ENCODE data around the gene C6orf163.
A peak's percentile ranks its signal among the peaks of the same experiment; 100 is the strongest.

The C6orf163 gene

DNA sequence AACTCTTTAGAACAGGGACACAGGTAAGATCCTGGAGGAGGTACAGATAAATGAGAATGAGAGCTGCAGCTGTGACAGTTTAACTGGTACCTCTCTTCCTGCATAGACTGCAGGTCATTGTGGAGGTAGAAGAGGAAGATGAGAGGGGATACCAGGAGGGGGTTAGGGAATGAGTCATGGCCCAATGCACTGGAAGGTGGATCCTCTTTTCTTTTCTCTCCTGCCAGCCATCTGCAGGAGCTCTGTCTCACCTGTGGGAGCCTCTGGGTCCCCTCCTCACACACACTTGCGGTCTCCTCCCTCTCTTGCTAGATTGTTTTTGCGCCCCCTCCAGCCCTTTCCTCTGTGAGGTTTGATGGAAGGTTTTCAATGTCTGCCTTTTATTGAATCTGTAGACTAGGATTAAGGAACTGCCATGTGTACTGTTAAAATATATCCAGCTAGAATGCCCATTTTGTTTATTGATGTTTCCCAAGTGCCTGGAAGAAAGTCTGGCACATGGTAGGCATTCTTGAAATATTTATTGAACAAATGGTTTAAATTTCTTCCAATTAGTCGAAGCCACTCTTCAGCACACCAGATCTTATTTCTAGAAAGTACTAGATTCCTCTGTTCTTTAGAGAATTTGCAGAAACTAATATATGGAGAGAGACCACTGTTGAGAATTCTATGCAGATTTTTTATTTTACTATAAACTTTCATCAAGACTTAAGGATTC lies 13.0 kb downstream of the C6orf163 start:
- DNase-seq: no peak

DNA sequence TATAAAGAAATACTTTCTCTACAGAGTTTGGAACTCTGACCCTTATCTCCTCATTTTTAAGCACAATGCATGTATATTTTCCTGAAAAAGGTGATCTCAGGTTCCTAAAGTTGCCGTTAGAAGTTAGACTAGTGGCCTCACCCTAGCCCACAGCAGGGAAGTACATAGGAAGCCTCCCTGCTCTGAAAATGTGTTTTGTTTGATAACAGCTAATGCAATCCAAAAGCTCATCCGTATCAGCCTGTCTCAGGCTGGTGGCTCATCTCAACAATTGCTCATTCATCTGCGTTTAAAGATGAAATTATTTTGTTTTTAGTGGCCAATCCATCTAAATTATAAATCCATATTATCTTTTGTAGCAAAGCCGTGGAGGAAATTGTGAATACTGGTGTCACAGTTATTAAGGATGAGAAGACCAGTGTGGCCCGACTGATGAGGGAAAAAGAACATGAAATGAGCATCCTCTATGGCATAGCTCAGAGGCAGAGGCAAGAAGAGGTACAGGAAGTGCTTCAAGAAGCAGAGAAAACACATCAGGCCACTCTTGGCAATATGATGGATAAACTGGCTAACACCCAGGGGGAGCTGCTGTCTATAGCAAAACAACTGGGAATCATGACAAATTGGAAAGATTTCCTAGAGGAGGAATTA lies 20.1 kb downstream of the C6orf163 start:
- no peak for DNase-seq

GRCh38 chr6:87366072-87366827 lies 21.6 kb downstream of the C6orf163 start:
- no peak for DNase-seq

- DNase-seq: no peak
These were observed 22.3 kb downstream of the C6orf163 start for GRCh38 chr6:87366899-87367298.

DNA sequence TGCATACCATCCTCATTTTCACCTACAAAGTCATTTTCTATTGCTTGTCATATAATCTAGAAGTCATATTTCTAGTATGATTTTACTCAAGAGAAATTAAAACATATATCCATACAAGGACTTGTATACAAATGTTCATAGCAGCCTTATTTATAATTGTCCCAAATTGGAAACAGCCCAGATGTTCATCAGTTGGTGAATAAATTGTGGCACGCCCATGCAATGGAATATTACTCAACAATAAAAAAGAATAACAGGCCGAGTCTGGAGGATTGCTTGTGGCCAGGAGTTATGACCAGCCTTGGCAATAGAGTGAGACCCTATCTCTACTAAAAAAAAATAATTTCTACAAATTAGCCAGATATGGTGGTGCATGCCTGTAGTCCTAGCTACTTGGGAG lies 28.8 kb downstream of the C6orf163 start:
- no peak for DNase-seq

DNA sequence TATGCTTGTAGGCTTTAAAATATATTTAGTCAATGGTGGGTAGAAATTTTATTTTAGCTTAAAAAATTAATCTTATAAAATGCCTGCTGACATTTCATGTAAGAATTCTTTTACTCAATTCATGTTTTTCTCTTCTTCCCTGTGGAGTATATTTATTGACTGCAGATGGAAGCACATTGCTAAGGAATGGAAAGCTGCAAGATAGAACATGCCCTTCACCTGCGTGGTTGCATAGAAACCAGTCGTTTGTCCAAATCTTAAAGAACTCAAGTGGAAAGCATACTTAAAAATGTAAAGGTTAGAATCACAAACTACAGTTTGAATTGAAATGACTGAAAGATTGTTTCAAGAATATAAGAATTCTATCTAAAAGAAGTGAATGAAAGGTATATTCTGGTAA lies 30.7 kb downstream of the C6orf163 start:
- DNase-seq: no peak

DNA sequence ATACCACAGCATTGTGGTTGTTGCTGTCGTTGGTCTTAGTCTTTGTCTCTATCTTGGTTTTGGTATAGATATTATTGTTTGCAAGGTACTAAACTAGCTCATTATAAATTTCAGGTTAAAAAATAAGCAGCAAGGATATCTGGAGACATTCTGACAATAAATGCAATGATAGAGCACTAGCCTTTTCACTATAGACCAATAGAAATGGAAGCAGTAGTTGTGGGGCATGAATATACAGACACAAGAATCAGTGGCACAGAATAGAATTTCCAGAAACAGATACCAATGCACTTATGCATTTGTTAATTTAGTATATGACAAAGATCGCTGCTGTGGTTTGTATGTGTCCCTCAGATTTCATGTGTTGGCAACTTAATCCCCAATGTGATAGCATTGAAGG lies 32.0 kb downstream of the C6orf163 start:
- DNase-seq: no peak

GRCh38 chr6:87378947-87379346 lies 34.3 kb downstream of the C6orf163 start:
- peak; percentile 10 to 57 (median 50) for DNase-seq

DNA sequence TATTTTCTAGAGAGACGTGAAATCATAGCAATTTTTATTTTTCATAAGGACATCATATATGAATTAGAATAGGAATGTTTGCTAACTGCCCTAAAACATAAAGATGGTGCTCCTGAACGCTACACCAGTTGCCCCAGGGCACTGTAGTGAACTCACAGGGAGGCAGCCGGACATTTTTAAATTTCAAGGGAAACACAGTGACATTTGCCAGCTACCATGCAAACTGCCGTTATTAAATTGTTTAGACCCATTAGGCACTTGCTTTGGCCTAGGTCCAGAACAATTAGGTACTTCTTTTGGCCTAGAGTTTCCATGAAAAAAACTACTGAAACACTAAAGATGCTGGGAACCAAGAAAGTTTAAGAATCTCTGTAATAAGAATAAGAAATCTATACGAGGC lies 38.2 kb downstream of the C6orf163 start:
- DNase-seq: no peak

DNA sequence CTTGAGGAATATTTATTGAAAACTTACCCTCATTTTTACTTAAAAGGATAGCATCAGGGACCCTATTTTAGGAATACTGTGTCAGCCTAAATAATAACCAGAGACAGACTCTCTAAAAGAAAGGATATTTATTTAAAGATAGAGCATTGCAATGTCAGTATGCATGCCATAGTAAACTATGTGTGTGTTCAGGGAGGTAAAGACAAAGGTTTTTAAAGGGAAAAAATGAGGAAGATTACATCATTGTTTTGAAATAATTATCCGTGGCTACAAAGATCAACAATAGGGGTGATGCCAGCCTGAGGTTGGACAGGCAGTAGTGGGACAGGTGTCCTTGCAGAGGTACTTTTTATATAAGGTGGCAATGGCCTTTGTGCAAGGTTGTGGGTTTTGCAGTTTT lies 39.4 kb downstream of the C6orf163 start:
- DNase-seq: no peak

- no peak for DNase-seq
These were observed 39.8 kb downstream of the C6orf163 start for GRCh38 chr6:87384449-87384848.

DNA sequence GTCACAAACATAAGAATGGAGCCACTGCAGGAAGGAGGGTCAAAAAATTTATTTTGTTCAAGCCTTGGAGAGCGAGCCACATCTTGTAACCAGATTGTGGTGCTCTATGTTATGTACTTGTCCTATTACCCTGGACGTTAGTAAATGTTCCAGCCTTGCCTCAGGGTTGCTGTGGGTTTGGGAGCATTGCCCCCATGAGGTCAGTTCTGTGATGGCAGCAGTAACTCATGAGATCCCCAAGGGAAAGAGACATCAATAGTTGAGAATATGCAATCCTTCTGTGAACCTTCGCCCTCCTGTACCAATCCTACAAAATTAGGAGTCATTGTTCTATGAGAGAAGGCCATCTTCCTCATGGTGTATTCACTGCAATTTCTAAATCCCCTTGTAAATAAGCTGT lies 46.7 kb downstream of the C6orf163 start:
- peak in 3 of 4 experiments; percentile 14 to 28 (median 28) for DNase-seq

DNA sequence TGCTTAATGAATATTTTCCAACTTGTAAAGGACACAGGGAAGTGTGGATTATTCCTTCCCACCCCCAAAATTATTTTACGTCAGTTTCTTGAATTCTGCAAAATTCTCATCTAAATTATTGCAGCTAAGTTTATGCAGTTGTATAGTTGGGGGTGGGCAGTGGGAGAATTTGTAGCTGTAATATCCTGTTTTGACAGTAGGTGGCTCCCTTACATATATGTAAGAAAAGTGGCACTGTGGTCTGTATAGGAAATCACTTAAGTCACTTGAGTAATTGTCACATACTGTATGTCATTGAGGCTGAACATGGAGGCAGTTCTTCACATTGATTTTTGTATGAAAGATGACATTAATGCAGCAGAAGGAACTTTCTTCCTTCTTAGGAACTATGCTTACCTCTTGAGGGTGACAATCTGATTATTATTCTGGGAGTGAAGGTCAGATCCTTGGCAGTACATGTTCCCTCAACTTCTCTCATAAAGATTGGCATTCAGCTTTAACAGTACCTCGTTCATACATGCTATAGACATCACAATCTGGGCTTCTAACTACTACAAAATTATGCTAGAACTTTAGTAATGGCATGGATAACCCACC lies 48.5 kb downstream of the C6orf163 start:
- peak; percentile 58 to 86 (median 80) for DNase-seq

- DNase-seq: no peak
These were observed 50.8 kb downstream of the C6orf163 start for GRCh38 chr6:87395431-87395830.

DNA sequence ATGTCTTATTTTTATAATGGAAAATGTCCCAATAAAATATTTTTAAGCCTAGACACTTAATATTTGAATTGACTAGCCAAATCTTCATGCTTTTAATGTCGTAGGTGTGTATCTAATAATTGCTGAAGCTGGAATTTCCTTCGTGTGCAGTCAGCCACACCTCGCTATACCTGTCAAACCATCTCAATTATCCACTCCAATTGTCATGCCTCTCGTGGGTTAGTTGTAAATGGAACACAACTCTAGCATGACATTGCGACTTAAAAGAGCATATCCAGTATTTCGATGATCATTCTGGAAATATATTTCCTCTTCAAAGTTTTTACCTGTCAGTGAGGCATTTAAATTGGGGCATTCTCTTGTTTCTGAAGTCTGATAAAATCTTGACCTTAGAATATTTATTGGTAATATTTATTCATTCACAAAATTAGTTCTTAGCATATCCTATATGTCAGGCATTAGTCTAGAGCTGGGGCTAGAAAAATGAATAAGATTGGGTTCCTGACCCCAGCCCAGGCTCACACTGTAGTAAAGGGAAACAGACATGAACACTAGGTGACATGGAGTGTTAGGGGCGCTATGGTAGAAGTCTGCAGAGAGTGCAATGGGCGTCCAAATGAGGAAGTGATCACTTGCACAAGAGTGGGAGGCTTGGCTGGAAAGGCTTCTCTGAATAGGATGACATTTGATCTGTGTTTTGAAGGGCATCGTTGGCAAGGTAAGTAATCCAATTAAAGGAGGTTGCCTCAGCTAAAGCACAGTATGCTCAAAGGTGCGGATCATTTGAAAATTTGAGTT lies 52.2 kb downstream of the C6orf163 start:
- DNase-seq: peak; percentile 48 to 74 (median 68)

- DNase-seq: no peak
These were observed 53.0 kb downstream of the C6orf163 start for GRCh38 chr6:87397656-87398055.

GRCh38 chr6:87401832-87402231 lies 57.2 kb downstream of the C6orf163 start:
- no peak for DNase-seq

DNA sequence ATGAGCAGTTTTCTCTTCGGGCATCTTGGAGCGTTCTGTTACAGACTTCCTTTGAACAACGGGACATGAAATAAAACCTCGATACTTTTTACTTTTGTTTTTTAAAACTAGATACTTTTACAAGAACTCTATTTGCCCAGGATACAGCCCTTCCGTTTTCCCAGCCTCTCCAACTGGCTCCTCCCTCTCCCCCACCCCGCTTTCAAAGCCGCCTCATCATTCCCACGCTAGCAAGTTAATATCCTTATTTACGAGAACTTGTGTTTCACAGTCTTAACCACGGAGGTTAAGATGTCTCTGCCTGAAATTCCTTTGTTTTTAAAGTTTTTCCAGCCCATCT lies 62.9 kb downstream of the C6orf163 start:
- DNase-seq: peak in 3 of 4 experiments; percentile 44 to 64 (median 44)

GRCh38 chr6:87407901-87408720 lies 63.5 kb downstream of the C6orf163 start, which contains the start of gene CFAP206:
Gene CFAP206, plus strand, starts transcription at chr6:87407972. Its CDS starts 1,868 bp downstream, at chr6:87409840.
- DNase-seq: peak; percentile 86 to 91 (median 89)

GRCh38 chr6:87408721-87409155 lies 64.1 kb downstream of the C6orf163 start:
- no peak for DNase-seq
